GM19025 (cell line): ENCODE measurements around the gene HOXA11.
A peak's percentile ranks its signal among the peaks of the same experiment; 100 is the strongest.

ENCODE experiments used
- ATAC-seq: cut with Tn5 transposase; IDR thresholded peaks from one replicate; pipeline ENCODE4 v1.9.1; 2021; ENCODE audit warnings: mild to moderate bottlenecking, low read depth, moderate library complexity; ENCODE audit not compliant: unreplicated experiment

The HOXA11 gene

DNA sequence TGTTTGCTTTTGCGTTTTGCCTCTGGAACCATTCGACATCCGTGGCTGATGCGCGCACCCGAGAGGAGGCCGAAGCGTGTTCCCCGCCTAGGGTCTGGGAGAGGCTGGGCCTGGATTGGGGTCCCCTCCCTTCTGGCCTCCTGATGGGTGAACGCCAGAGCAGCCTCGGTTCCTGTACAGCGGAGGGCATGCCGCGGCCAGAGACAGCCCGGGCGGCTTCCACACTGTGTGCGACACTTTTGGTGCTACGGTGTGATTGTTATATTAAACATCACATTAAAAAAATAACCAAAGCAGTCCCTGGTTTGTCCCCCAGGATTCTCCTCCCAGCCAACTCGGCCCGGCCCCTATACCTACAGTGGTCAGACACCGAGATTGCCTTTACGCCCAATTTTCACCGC is 24.9 kb downstream of the HOXA11 start:
- ATAC-seq = no peak

DNA sequence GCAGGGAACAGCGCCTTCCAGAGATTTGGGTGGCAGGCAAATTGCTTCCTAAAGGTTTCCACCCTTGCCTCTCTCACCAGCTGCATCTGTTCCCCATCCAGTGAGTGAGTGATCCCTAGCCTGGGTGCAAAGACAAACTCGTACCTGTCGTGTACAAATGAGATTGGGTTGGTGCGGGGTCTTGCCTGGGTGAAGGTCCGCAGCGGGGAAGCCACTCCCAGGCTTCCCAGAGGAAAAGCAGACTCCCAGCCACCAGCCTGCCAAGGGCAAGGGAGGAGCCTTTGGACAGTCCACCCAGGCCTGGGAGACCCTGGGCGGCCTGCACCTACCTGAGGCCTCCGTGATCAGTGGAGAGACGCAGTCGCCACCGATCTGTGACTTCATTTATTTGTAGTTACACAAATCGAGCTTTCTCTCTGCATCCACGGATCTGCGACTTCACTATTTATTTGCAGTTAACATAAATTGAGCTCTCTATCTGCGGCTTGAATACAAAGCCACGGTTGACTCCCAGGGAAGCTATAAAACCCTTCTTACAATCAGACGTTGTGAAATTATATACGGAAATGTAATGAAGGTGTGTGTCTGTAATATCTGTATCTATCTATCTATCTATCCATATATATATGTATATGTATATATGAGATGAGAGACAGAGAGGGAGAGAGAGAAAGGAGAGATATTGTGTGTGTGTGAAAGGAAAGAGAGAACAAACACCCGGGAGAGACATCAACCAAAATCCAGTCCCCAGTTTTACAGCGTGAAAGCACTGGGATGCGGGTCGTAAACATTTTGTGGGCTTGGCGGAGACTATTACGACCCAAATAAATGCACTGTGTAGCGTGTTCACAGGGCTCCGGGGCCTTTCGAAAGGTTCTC is 25.5 kb downstream of the HOXA11 start:
- ATAC-seq = no peak

DNA sequence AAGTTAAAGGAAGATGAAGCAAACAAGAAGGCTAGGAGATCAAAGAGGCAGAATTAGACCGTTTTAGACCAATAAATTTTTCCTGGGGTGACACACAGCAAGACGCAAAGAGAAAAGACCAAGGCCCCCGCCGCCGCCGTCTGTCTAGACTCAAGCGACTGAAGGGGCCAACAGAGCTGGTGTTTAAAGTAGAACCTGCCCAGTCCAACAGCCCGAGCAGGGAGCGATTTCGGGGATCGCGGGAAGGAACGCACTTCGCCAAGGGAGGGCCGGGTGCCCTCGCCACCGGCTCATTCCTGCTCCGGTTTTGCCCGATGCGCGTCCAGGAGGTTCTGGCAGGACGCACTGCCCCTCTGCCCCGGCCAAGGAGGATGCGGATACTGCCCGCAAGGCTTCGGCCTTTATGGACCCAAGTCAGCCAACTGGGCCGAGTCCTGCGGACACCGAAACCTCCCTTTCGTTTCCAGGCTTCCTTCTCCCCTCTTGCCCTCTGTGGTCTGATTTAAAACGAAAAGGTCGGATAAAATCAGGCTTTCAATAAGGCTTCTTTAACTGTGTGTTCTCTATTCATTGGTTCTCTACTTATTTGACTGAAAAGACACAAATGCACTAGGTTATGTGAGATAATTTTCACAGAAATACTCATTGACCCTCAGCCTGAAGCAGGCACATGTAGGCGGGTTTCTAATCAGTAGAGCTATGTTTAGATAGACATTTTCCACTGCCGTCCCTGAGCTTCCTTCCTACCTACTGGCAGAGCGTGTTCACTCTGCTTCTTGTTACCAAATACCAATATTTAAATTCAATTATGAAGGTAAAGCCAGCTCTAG is 26.4 kb downstream of the HOXA11 start:
- ATAC-seq = no peak

DNA sequence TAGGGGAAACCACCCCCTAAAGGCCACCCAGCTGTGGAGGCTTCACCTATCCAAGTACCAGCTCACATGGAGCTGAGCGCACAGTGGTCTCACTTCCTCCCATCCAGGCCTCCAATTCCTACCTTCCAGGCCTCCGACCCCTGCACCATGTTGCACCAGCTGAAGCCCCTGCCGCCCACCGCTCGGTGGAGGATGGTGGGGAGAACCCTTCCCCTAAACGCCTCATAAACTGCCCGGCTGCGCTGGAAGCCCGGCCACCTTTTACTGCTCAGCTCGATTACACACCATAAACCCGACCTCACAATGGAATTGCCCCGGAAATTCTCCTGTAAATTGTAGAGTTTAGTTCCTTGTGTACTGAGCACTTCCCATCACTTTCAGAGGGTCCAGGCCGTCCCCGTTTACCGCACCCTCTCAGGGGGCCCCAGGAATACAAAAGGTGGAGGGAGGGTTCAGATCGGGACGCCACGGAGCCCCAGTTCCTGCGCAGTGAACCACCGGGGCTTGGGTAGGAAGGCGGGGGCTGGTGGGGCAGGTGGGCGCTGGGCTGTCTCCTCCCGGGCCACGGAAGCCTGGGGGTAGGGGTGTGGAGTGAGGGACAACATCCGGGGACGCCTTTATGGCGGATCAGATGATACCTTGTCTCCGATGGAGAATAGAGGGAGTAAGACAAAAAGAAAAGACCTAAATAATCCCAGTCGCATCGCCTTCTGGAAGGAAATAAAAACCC is 27.2 kb downstream of the HOXA11 start:
- no peak for ATAC-seq

DNA sequence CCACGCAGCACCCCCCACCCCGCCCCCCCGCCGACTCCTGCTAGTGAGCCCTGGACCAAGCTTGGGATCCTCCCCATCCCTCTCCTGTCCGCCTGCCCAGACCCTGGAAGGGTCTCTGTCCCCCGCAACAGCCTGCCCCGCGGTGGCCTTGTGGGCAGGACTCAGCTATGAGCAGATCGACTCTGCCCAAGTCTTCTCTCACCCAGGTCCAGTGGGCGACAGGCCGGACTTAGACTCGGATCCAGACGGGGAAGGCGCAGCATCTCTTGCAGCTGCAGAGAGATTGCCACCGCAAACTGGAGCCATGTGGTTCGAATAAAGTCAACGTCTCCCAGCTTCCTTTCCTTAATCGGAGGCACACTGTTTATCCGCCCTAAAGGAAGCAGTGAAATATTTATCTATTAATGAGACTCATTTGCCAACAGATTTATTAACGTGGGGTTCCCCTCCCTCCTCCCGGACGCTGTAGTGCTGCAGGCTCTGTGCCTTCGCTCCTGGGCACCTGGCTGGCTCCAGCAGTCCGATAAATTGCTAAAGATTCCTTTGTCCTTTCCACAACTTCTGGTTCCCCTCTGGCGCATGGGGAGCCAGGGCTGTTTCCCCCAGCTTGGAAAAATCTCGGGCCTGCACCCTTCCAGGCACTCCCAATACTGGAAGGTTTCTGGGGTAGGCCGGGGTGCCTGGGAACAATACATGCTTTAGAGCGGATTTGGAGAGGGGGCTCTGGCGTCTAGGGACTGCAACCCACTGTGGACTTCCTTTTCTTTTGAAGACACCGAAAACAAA is 27.9 kb downstream of the HOXA11 start:
- ATAC-seq = no peak

DNA sequence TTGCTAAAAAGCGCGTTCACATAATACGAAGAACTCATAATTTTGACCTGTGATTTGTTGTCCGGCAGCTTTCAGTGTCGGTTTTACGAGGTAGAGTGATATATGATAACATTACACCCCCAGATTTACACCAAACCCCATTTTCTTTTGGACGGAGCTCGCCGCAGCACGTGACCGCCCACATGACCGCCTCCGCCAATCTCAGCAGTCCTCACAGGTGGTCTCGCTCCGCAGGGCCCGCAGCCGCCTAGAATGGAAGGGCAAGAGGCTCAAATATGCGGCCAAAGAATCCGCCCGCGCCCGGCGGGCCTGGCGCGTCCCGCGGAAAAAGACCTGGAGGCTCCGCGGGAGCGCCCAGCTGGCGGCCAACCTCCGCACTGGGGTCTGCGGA is 28.5 kb downstream of the HOXA11 start, which contains the start of gene HOXA7:
Gene HOXA7, minus strand, starts transcription at position 168 of the 391 bp plus-strand sequence. Its CDS starts 130 bp downstream, at position 38.
- ATAC-seq = no peak

DNA sequence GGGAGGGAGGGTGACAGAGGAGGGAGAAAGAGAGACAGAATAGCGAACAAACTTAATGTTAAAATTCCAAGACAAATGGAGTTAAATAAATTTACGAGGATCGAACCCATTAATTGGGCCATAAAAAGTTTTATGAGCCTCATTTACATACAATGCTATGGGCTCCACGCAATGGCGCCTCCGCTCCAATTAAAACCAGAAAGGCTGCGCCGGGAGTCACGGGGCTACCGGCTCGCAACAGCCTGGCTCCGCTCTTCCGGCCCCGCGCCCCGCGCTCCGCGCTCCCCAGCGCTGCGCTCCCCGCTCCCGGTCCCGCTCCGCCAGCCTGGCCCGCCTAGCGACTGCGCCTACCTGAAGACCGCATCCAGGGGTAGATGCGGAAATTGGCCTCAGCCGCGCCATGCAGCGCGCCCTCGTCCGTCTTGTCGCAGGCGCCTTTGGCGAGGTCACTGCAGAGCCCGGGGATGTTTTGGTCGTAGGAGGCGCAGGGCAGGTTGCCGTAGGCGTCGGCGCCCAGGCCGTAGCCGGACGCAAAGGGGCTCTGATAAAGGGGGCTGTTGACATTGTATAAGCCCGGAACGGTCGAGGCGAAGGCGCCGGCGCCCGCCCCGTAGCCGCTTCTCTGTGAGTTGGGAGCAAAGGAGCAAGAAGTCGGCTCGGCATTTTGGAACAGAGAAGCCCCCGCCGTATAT is 29.1 kb downstream of the HOXA11 start:
- ATAC-seq = no peak

DNA sequence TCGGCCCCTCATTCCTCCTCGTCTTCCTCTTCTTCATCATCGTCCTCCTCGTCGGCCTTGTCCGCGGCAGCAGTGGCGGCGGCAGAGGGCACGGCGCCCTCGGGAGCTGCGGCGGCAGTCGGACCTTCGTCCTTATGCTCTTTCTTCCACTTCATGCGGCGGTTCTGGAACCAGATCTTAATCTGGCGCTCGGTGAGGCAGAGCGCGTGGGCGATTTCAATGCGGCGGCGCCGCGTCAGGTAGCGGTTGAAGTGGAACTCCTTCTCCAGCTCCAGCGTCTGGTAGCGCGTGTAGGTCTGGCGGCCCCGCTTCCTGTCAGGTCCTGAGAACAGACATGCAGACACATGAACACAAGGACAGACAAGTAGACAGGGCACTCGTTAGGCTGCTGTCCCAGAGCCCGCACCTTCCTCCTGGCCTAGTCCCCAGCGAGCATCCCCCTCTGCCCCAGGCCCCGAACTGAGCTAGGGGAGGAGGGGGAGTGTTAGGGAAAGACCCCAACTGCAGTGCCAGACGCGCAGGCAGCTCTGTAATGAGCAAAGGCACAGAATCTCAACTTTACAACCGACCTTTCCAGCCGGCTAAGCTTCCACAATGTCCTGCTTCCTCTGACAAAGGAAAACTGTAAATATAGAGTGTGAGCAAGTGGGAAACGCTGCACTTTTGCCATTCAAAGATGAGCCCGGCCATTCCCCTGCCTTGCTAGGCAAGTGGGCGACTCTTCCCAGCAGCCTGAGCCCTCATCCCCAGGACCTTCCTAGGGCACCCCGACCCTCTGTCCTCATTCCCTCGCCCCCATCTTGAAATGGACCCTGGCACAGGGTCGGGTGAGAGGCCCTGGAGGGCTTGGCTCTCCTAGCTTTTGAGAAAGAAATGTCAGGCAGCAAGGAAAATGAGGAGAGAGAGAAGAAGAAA is 29.9 kb downstream of the HOXA11 start:
- ATAC-seq = no peak

DNA sequence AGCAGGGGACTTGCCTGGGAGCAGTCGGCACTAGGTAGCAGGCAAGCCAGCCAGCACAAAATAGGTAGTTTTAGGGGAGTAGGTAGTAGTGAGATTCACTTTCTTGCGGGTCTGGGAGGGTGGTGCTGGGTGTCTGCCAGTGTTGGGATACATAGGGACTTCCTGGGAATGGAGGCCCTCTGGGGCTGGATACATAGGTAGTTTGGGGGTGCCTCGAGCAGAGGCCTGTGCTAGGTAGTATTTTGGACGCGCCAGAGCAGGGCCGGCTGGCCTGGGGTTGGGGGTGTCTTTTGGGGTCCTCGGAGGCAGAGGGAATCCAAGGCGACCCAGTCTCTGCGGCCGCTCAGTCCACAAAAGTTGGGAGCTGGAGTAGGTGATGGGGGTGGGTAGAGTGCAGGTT is 30.7 kb downstream of the HOXA11 start:
- ATAC-seq = no peak

DNA sequence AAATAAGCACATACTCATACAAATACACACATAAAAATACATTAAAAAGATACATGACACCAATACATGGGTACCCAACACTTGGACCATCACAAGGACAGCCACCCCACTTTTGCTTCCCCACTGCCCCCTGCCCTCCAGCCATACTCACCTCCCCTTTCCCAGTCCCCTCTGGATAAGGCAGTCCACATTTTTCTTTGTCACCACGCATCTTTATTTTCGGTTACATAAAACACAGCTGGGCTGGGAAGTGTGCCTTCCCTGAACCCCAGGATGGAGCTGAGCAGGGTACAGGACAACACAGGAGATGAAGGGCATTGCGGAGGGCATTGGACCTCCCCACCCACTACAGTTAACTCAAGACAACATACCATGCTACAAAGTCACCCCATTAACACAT is 31.5 kb downstream of the HOXA11 start:
- no peak for ATAC-seq

DNA sequence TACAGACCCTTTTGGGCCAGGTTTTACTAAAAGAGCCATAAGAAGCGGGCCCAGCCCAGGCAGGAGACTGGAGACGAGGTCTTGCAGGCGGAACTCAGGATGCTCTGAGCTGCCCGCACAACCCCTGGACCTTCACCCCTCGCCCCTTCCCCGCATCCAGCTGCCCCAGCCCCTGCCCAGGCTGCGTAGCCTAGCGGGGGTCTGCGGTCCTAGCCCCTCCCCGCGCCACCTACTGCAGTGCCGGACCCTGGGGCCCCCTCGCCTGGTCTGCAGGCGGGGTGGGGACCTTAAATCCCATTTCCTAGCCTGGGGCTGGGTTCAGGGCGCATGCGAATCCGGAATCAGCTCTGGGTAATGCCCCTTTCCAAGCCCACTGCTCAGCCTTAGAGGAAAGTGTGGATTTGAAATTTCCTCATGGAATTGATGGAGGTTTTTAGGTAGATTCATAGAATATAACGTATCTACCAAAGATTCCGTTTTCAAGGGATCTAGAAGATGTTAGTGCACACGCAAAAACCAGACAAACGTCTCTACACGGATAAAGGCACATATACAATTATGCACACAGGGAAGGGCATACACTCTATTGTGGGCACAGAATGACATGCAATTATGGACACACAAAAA is 32.1 kb downstream of the HOXA11 start:
- ATAC-seq = no peak

DNA sequence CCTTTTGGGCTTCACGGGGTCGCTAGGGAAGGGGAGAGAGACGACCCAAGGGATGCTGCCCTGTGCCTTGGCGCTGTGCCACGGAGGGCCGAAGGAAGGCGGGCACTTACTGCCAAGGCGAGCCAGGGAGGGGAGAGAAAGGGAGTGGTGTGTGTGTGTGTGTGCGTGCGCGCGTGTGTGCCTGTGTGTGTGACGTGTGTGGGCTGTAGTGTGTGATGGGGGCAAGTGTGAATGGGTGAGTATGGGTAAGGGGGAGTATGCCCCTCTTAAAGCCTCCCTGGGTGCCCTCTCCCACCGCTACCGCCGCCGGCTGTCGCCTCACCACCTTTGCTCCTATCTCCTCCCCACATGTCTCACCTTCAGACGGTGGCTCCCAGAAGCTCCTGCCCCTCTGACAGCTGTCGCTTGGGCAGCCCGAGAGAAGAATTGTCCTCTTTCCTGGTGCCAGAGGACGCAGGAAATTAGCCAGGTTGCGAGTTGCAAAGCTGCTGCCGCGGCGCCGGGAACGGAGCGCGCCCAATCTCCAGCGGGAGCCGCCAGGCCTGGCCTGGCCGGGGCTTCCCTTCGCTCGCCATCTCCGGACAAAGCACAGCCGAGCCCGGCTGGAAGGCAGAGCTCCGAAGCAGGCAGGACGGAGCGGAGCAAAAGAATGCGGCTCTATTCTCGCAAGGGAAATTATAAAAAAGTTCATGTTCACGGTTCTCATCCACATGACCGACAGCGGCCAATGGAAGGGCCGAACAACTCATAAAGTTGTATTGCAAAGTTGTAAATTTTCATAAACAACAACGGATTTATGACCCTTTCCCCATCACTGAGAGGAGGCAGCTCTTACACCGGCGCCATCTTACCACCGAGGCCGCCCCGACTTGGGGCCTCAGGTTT is 32.9 kb downstream of the HOXA11 start, which contains the start of gene HOXA3:
Gene HOXA3, minus strand, starts transcription at position 653 of the 885 bp plus-strand sequence. CDS start 41,943 bp downstream, outside the sequence.
- ATAC-seq = no peak

DNA sequence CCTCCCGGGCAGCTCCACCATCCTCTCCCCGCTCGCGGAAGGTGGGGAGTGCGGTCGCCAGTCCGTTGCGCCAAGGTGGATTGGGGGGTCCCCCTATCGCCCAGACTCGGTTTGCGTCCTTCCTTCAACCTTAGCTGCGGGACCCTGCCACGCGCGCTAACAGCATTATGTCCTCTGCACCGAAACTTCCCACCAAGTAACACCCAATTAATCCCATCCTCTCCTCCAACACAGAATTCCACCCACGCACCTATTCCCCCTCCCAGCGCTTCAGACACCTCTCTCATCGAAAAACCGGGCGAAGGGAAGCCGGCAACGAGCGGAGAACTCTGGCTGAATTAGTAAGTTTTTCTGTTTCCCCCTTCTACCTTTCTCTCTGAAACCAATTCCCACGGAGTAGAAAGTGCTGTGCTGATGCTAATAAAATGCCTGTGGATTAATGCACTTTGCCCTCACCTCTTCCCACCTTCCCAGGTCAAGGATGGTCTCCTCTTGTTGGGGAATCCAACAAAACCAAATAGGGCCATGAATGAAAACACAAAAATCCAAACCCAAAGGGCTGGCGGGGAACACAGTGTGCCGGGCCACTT is 33.6 kb downstream of the HOXA11 start:
- ATAC-seq = no peak

DNA sequence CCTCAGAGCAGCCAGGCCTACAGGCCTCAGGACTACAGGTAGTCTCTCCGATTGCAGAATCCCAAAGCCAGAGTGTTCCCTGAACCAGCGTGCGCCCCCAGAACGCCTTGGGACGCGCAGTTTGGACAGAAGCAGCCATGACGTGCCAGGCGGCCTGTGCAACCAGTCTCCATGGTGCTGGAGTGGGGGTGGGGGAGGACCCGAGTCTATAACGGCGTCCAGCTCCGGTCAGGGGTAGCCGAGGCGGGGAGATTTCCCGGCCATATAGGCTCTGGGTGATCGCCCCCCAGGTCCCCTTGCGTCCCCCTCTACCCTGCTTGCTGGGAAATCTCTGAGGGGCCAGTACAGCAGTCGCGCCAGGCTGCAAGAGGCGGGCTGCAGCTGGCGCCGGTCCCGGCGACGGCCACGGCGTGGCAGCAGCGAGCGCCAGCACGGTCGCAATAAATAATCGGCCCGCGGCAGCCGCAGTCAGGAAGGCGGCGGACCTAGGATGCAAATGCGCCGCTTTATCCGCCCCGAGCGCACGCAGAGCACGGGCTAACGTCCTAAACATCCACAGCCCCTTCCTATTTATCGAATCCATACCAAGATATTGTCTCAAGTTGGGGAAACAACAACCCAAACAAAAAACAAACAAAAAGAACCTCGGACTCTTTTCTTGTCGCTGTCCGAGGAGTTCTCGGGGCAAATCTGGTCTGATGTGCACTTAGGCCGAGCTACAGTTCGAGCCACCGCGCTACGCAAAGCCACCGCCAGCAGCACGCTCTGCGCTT is 34.3 kb downstream of the HOXA11 start:
- ATAC-seq = peak; percentile 76

DNA sequence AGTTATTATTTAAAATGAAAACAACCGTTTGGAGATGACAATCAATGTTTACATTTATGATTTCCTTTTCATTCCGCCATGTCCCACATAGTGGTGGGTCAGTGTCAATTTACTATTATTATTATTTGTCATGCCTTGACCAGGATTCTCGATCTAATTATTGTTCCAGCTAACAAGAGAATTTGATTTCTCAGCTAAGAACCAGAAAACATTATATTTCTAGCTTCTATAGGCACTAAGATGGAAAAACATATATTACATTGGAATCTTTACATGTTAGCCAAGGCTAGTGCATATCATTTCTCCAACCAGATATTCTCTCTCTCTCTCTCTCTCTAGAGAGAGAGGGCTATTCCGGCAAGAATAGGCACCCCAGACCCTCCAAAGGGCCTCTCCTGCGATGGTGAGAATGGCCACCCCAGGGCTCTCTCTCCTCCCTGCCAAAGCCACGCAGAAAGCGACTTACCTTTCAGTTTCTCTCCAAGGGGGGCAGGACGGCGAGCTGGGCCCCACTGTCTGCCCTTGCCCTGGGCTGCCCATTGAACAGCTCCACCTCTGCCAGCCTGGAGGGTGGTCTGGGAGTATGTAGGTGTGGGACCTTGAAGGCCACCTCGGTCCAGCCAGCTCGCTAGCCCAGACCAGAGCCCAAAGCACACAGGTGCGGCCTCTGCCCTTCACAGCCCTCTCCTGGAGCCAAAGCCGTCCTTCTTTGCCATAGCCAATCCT is 35.0 kb downstream of the HOXA11 start:
- peak; percentile 8 for ATAC-seq
